Measurements from ENCODE around the gene ABHD16A. TPM values are rescaled to one million over a fixed set of nuclear protein-coding genes. Genes with fewer than 3 reads are reported as not detected.

The ABHD16A gene
- total and polyA plus RNA-seq, 2 of the 13 experiments (the other 11 are each of a cell fraction or from before 2014, with no cell fraction given), result 43.5 to 45.4 TPM

- TF ChIP-seq FOXO4 (CRISPR knock-in tag; conservative IDR thresholded peaks at IDR 0.05), result no peak
- no peak for TF ChIP-seq KDM1A (CRISPR knock-in tag; IDR thresholded peaks at IDR 0.05)
- TF ChIP-seq ZSCAN5A (CRISPR knock-in tag; IDR thresholded peaks at IDR 0.05; ENCODE audit: borderline replicate concordance), result peak; percentile 81; the same call in 1 of the 2 replicates
- peak; percentile 46; the same call in 1 of the 2 replicates for TF ChIP-seq NFYC (CRISPR knock-in tag; IDR thresholded peaks at IDR 0.05)
- peak; percentile 54; the same call in 1 of the 2 replicates for TF ChIP-seq ZBED4 (CRISPR knock-in tag; IDR thresholded peaks at IDR 0.05; ENCODE audit: borderline replicate concordance)
- no peak; the same call in 1 of the 2 replicates for TF ChIP-seq ZFP82 (CRISPR knock-in tag; IDR thresholded peaks at IDR 0.05; ENCODE audit: borderline replicate concordance)
- TF ChIP-seq SOX13 (IDR thresholded peaks at IDR 0.05), result peak; percentile 42; the same call in 1 of the 2 replicates
- TF ChIP-seq SOX13 (CRISPR knock-in tag; conservative IDR thresholded peaks at IDR 0.05 in 1 of 2, IDR thresholded peaks at IDR 0.05 in 1 of 2), result peak in 1 of 2 experiments; percentile 72; a peak in 2 of 4 replicates
- TF ChIP-seq DRAP1 (CRISPR knock-in tag; IDR thresholded peaks at IDR 0.05), result peak; percentile 92
- no peak for TF ChIP-seq NR3C1 (CRISPR knock-in tag; IDR thresholded peaks at IDR 0.05)
- no peak for TF ChIP-seq BRD4 (CRISPR knock-in tag; IDR thresholded peaks at IDR 0.05)
- TF ChIP-seq SAP130 (CRISPR knock-in tag; IDR thresholded peaks at IDR 0.05; ENCODE audit: low read depth), result peak; percentile 97
- TF ChIP-seq ZNF749 (CRISPR knock-in tag; IDR thresholded peaks at IDR 0.05; ENCODE audit: borderline replicate concordance), result peak; percentile 72; the same call in 1 of the 2 replicates
- no peak for TF ChIP-seq DZIP1 (CRISPR knock-in tag; IDR thresholded peaks at IDR 0.05)
- TF ChIP-seq SNAI1 (CRISPR knock-in tag; IDR thresholded peaks at IDR 0.05; ENCODE audit: borderline replicate concordance), result peak; percentile 54; the same call in 1 of the 2 replicates
- no peak for TF ChIP-seq HES4 (CRISPR knock-in tag; IDR thresholded peaks at IDR 0.05; ENCODE audit: borderline replicate concordance)
- TF ChIP-seq PRPF4 (IDR thresholded peaks at IDR 0.05; ENCODE audit: low read depth, low read length, poor library complexity, severe bottlenecking), result no peak
- TF ChIP-seq SMAD1 (CRISPR knock-in tag; IDR thresholded peaks at IDR 0.05; ENCODE audit: borderline replicate concordance, low read depth), result peak; percentile 25; the same call in 1 of the 2 replicates
Measured at GRCh38 chr6:31702819-31703716, at the start of gene ABHD16A (continued).
